Measurements from ENCODE around the gene PPP2R2B. TPM values are rescaled to one million over a fixed set of nuclear protein-coding genes. Genes with fewer than 3 reads are reported as not detected.

Gene PPP2R2B
- total RNA-seq, 4 donors from 2014 or later = 0.31 to 1.9 (median 0.96) TPM

DNA sequence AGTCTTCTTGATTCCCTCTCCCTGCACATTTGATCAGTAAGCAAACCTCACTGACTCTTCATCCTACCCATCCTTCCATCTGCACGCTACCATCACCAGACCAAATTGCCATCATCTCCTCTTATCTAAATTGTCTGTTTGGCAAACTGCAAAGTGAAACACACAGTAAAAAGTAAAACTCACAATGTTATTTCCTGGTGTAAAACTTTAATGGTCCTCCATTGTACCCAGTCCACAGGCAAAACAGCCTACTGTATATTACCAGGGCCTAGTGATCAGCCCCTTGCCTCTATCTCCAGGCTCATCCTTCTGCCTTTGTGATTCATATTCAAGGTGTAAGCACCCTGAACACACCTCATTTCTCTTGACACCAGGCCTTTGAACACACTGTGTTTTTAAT lies 279.3 kb downstream of the PPP2R2B start:
- DNase-seq (ENCODE audit: low spot score) = no peak
- TF ChIP-seq, protein P1, sequence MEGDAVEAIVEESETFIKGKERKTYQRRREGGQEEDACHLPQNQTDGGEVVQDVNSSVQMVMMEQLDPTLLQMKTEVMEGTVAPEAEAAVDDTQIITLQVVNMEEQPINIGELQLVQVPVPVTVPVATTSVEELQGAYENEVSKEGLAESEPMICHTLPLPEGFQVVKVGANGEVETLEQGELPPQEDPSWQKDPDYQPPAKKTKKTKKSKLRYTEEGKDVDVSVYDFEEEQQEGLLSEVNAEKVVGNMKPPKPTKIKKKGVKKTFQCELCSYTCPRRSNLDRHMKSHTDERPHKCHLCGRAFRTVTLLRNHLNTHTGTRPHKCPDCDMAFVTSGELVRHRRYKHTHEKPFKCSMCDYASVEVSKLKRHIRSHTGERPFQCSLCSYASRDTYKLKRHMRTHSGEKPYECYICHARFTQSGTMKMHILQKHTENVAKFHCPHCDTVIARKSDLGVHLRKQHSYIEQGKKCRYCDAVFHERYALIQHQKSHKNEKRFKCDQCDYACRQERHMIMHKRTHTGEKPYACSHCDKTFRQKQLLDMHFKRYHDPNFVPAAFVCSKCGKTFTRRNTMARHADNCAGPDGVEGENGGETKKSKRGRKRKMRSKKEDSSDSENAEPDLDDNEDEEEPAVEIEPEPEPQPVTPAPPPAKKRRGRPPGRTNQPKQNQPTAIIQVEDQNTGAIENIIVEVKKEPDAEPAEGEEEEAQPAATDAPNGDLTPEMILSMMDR (IDR thresholded peaks at IDR 0.05) = no peak
- ATAC-seq (ENCODE audit: low FRiP score) = no peak

DNA sequence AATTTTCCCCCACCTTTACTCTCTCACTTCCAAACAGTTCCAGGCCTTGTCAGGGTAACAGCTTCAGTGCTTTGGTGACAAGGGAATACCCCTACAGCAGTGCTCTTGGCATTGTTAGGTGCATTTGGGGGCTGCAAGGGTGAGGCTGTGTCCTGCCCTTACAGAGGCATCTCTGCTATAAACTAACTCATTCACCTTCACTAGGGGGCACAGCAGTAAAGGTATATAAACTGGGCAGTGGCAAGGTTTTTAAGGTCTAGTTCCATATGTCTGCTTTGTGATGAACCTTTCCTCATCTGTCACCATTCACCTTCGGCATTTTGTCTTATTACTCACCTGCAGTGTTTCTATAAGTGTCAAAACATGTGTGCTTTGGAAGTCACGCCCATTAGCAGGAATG lies 283.5 kb downstream of the PPP2R2B start:
- TF ChIP-seq, protein P1 (IDR thresholded peaks at IDR 0.05) = no peak
- DNase-seq (ENCODE audit: low spot score) = no peak
- no peak for ATAC-seq (ENCODE audit: low FRiP score)

DNA sequence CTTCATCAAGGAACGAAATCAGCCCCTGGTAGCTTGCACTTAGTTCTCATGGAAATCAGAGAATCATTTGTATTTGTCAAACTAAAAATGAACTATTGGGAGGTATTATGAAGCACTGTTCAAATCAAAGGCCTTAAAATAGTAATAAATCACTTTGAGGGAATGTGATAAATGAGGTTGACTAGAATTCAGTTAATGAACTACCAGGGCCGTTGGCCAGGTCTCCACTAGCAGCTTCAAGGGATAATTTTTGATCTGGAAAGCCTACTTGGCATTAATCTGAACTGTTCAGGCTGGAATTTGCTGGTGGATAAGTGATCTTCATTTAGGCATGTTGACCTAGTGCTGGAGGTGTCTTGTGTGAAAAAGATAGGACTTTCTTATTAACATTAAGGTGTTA lies 286.2 kb downstream of the PPP2R2B start:
- TF ChIP-seq, protein P1 (IDR thresholded peaks at IDR 0.05) = no peak
- DNase-seq (ENCODE audit: low spot score) = no peak
- no peak for ATAC-seq (ENCODE audit: low FRiP score)

DNA sequence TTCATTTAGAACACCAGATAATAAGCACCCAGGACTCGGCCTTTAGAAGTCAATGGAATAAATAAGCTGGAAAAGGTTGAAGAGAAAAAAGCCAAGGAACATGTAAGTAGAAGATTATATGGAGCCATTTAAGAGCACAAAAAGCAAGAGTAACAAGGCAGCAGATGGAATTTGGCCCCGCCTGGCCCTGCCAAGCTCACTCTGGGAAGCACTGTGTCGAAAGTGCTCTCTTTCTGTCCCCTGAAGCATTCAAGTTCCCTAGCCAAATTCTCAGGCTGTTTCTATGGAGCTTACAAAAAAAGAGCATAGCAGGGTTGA lies 289.6 kb downstream of the PPP2R2B start:
- DNase-seq (ENCODE audit: low spot score) (no peak), ATAC-seq (ENCODE audit: low FRiP score) (no peak)
- TF ChIP-seq, protein P1 (IDR thresholded peaks at IDR 0.05) = no peak

DNA sequence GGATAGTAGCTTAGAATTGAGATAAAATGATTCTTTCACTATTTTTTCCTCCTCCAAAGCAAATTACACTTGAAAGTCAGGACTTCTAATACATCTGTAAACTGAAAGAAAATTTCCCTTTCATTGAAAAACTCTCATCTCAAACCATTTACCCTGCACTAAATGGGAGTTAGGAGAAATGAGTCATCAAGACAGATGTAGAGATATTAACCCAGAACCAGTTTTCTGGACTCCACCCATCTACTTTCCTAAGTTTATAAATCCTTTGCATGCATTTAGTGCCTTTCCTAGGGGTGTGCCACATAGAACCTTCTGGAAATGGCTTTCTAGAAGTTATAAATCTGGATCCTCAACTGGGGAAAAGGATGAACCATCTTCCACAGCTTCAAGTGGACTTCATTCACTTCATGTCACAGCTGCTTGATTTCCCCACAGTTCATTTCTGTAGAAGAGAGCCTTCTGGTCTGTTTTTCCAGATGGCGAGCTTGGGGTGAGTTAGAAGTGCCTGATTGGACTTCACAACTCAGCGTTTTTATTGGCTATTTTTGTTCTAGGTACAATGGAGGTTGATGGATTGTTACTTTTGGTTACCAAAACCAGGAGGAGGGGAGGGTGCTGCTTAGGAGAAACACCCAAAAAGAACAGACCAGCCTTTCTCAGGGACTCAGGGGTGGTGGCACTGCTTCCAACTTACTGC lies 290.1 kb downstream of the PPP2R2B start:
- TF ChIP-seq, protein P1 (IDR thresholded peaks at IDR 0.05) = no peak
- DNase-seq (ENCODE audit: low spot score) = no peak
- ATAC-seq (ENCODE audit: low FRiP score) = no peak

DNA sequence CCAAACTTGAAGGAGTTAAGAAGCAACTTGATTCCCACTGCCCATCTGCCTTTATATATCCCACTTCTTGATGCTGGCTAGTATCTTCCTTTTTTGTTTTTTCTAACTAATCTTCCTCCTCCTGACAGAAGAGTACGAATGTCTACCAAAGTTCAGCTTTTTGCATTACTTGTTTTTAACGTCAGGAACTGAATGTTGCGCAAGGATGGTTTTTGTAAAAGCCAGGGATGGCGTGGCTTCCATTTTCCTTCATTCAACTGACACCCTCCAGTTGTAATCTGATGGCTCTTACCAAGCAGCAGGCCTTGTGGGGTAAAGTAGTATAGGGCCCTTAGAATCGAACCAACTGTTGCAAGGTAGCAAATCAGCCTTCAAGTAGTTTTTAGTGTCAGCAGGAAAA lies 291.8 kb downstream of the PPP2R2B start:
- ATAC-seq (ENCODE audit: low FRiP score) = no peak
- TF ChIP-seq, protein P1 (IDR thresholded peaks at IDR 0.05) = no peak
- DNase-seq (ENCODE audit: low spot score) = no peak

DNA sequence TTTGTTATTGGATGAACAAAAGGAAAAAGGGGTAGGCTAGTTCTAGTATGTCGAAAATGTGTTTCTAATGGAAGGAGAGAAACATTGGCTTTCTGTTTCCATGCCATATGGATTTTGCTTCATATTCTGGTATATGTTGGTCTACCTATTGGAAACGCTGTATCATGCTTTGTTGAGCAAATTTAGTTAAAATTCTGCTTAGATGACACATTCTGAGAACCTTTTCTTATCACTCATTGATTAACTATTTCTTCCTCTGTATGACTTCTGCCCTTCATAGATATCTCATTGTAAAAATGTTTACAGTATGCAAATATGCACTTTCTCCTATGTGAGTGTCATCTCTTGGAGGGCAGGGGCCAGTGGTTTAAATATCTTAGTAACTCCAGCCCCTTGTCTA lies 293.8 kb downstream of the PPP2R2B start:
- ATAC-seq (ENCODE audit: low FRiP score) (no peak), DNase-seq (ENCODE audit: low spot score) (no peak)
- TF ChIP-seq, protein P1 (IDR thresholded peaks at IDR 0.05) = no peak
